ENCODE data around the gene ASCC3.

Gene ASCC3

GRCh38 chr6:100730001-100730980, 150.8 kb downstream of the ASCC3 start:
- no peak for DNase-seq (ENCODE audit: low read depth in 2 of 2)

GRCh38 chr6:100726666-100727065, 154.5 kb downstream of the ASCC3 start:
- DNase-seq (ENCODE audit: low read depth in 2 of 2): no peak

GRCh38 chr6:100724696-100725095, 156.4 kb downstream of the ASCC3 start:
- no peak for DNase-seq (ENCODE audit: low read depth in 2 of 2)

- DNase-seq (ENCODE audit: low read depth in 2 of 2): no peak
Observed at GRCh38 chr6:100724222-100724621, 156.9 kb downstream of the ASCC3 start.

- no peak for DNase-seq (ENCODE audit: low read depth in 2 of 2)
Observed at GRCh38 chr6:100721256-100721655, 159.9 kb downstream of the ASCC3 start.

GRCh38 chr6:100719883-100720682, 161.0 kb downstream of the ASCC3 start:
- no peak for DNase-seq (ENCODE audit: low read depth in 2 of 2)

GRCh38 chr6:100712997-100713396, 168.1 kb downstream of the ASCC3 start:
- DNase-seq (ENCODE audit: low read depth in 2 of 2): no peak

GRCh38 chr6:100706491-100706890, 174.6 kb downstream of the ASCC3 start:
- DNase-seq (ENCODE audit: low read depth in 2 of 2): no peak

GRCh38 chr6:100704961-100705360, 176.2 kb downstream of the ASCC3 start:
- no peak for DNase-seq (ENCODE audit: low read depth in 2 of 2)

DNA sequence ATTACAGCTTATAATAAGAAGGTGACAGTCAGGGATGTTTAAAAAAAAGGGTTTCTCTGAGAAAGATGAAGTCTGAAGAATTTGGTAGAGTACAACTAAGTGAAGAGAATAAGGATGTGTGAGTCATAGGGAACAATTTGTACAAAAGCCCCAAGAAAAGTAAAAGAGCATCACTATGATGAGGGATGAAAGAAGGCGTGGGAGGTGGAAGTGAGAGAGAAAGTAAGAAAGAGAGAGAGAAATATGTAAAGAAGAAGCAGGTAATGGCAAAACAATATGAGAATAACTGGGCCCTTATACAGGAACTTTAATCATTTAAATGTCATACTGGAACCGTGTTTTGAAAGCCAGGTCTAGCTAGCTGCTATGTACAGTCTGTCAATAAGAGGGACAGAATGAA, 179.4 kb downstream of the ASCC3 start:
- DNase-seq (ENCODE audit: low read depth in 2 of 2): no peak

GRCh38 chr6:100700009-100700408, 181.1 kb downstream of the ASCC3 start:
- DNase-seq (ENCODE audit: low read depth in 2 of 2): no peak

GRCh38 chr6:100695445-100695844, 185.7 kb downstream of the ASCC3 start:
- no peak for DNase-seq (ENCODE audit: low read depth in 2 of 2)

DNA sequence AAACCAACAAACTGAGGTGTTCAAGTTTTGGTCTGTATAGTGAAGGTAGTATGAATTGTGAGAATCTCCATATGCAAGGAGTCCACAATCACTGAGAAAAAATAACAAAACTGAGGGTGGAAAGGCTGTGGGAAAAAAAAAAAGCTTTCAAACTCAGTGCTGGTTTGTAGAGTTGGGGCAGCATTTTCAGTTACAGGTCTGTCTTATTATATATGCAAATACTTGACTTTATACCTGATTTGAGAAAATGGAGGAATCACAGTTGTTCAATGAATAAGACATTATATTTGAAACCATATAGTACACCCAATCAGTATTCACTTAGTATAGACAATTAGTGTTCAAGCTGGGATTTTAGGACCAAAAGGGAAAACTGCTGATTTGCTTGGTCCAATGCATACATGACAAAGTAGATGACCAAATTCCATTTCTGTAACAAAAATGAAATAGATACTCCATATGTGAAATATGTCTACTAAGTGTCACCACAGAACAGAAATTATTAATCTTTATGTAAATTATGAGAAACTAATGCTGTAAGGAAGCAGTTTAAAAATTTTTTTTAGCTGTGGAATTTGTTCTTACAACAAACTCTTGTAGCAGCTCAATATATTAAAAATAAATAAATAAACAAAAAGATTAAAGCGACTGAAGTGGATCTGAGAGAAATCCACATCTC, 187.7 kb downstream of the ASCC3 start:
- DNase-seq (ENCODE audit: low read depth in 2 of 2): no peak

GRCh38 chr6:100691972-100692371, 189.2 kb downstream of the ASCC3 start:
- DNase-seq (ENCODE audit: low read depth in 2 of 2): no peak

- no peak for DNase-seq (ENCODE audit: low read depth in 2 of 2)
Observed at GRCh38 chr6:100686216-100686615, 194.9 kb downstream of the ASCC3 start.

DNA sequence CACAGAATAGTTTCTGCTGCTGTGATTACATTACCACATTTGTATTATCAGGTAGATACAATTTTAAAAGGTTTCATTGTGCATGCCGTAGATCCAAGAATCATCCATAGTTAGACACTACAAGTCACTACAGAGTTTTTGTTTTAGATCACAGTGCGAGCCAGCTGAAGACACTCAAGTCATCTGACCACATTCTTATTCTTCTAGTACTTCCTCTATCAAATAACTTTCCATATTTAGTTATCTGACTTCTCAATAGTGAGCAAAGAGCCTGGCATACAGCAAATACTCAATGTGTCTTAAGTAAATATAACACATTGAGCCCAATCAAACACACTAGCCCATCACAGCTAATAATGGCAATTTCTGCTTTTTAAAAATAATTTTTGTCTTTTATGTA, 195.4 kb downstream of the ASCC3 start:
- DNase-seq (ENCODE audit: low read depth in 2 of 2): no peak

DNA sequence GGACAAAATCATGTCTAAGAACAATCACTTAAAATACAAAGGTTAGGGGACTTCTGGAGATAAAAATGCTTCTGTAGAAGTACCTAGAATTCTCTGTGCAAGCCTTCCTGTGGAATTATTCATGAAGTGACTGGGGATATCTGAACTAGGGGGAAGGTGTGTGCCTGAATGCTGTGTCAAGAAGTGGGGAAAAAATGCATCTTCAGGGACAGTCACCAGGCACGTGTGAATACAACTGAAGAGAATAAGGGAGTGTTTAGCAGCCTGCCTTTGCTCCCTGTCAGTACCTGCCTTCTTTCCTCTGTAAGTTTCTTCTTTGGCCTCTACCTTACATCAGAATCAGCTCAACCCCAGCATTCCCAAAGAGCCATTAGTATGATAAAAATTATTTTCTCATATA, 201.0 kb downstream of the ASCC3 start:
- DNase-seq (ENCODE audit: low read depth in 2 of 2): no peak

DNA sequence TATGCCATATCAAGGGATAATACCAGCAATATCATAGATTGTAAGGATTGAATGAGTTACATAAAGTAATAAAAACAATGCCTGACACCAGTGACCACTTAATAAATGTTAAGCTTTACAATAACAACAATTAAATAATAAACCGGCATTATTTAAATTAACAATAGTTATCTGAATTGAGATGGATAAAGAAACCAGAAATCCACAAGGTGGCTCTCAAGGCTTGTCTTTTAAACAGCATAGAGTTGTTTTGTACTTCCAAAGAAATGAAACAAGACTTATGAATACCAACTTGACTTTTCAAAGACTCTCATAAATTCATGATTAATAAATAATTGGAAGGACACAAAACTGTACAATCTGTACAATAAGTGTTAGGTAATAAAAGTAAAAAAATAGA, 203.1 kb downstream of the ASCC3 start:
- DNase-seq (ENCODE audit: low read depth in 2 of 2): no peak

- DNase-seq (ENCODE audit: low read depth in 2 of 2): no peak
Observed at GRCh38 chr6:100677240-100677639, 203.9 kb downstream of the ASCC3 start.

GRCh38 chr6:100673641-100674040, 207.5 kb downstream of the ASCC3 start:
- DNase-seq (ENCODE audit: low read depth in 2 of 2): no peak

- no peak for DNase-seq (ENCODE audit: low read depth in 2 of 2)
Observed at GRCh38 chr6:100671740-100672139, 209.4 kb downstream of the ASCC3 start.

- no peak for DNase-seq (ENCODE audit: low read depth in 2 of 2)
Observed at GRCh38 chr6:100670056-100670455, 211.1 kb downstream of the ASCC3 start.
